Skeletal muscle tissue (tissue), 4 donors: Measurements from ENCODE around the gene BAG5. TPM values are rescaled to one million over a fixed set of nuclear protein-coding genes. Genes with fewer than 3 reads are reported as not detected.
A peak's percentile ranks its signal among the peaks of the same experiment; 100 is the strongest.

Source experiments
- H3K27ac ChIP-seq: one replicate; pipeline ENCODE4 v1.7.0; 2013; ENCODE audit warnings: mild to moderate bottlenecking, low read depth, low read length, inconsistent platforms
- H3K27me3 ChIP-seq, 3 donors: one replicate each; pipeline ENCODE4 v1.7.0; 2013; ENCODE audit warnings: low read length in 3 of 3; ENCODE audit not compliant: control insufficient read depth in 3 of 3, insufficient read depth in 3 of 3
- H3K36me3 ChIP-seq, 3 donors: one replicate each; pipeline ENCODE4 v1.7.0; 2013; ENCODE audit warnings: low read length in 3 of 3; ENCODE audit not compliant: control insufficient read depth in 3 of 3, insufficient read depth in 3 of 3
- H3K4me1 ChIP-seq, 3 donors: one replicate each; pipeline ENCODE4 v1.7.0; 2013; ENCODE audit warnings: low read length in 3 of 3, mild to moderate bottlenecking in 3 of 3; ENCODE audit not compliant: control insufficient read depth in 3 of 3, insufficient read depth in 3 of 3
- H3K4me3 ChIP-seq, 3 donors: one replicate each; pipeline ENCODE4 v1.7.0; 2013; ENCODE audit warnings: low read length in 3 of 3
- H3K9ac ChIP-seq, 3 donors: one replicate each; pipeline ENCODE4 v1.7.0; 2013; ENCODE audit warnings: low read length in 3 of 3, mild to moderate bottlenecking in 3 of 3, moderate library complexity in 2 of 3, low read depth in 1 of 3
- H3K9me3 ChIP-seq, 3 donors: one replicate each; pipeline ENCODE4 v1.7.0; 2013; ENCODE audit warnings: low read length in 3 of 3; ENCODE audit not compliant: control insufficient read depth in 3 of 3
- total RNA-seq: library from RNA; depleted of rRNA; stranded (reverse); fragments of >200 nt; gene quantifications from one replicate; pipeline ENCODE4 v1.2.3, GENCODE V29; 2014
- donor health status: Osteomylitis.

Gene BAG5
- total RNA-seq, 1 donor from 2014 or later: 16.7 TPM

DNA sequence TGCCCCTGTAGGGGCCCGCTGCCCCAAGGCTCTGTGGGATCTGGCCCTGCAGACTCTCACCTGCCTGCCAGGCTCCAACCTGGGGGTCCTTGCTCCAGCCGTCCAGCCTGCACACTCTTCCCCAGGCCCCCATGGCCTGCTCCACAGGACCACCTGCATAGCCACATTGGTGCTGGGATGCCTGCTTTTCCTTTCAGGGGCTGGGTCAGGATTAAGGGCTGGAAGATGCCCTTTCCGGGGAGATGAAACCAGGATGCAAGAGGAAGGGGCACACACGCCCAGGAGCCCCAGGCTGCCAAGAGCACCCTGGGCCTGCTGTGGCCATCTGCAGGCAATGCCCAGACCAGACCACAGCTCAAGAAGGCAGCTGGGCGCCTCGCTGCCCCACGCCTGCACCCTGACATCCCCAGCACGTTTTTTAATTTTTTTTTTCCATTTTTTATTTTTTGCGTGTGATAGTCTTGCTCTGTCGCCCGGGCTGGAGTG lies 15.0 kb downstream of the BAG5 start:
- Histone ChIP-seq H3K9ac (no peak overlapping the region), H3K9me3 (no peaks in the 10 kb centered on the region), H3K36me3 (no peaks in the 10 kb centered on the region), H3K4me3 (no peak overlapping the region), H3K27me3 (peaks cover 0 to 3% (median 0%) of the 10 kb centered on the region in 3 donors), H3K27ac (no peak overlapping the region), H3K4me1 (peaks cover 51 to 71% (median 69%) of the 10 kb centered on the region in 3 donors)

DNA sequence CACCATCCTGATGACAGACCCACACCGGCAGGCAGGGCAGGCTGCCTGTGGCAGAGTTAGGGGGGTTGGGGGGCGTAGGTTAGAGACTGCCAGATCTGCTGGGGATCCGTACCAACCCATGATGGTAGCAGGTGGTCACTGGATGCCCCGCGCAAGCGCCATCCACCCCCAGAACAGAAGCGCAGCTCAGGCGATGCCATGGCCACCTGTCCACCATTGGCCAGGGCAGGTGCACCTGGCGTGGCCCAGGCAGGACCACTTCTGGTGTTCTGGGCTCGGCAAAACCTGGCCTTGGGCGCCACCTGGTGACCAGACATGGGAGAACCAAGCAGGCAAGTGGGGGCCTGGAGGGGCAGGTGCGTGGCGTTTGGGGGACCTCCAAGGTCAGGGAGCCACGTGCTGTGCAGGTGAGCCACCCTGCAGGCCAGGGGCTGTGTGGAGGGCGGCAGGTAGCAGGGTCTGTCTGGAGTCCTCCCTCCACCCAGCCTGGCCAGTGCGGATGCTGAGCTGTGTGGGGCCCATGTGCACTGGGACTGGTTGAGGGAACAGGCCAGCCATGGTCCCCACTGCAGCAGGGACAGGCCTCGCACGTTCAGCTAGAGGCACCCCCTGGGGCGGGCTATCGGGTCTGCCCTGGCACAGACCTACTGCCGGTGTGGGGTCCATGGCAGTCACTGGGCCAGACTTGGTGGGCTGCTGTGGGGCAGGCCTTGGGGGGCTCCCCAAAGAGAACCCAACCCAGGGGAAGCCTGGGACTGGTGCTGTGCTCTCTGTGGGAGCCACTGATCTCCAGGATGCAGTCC lies 15.6 kb downstream of the BAG5 start:
- Histone ChIP-seq H3K9me3 (no peaks in the 10 kb centered on the region), H3K27me3 (peaks cover 0 to 3% (median 0%) of the 10 kb centered on the region in 3 donors), H3K4me3 (no peak overlapping the region), H3K4me1 (peaks cover 51 to 71% (median 69%) of the 10 kb centered on the region in 3 donors), H3K9ac (no peak overlapping the region), H3K36me3 (no peaks in the 10 kb centered on the region), H3K27ac (no peak overlapping the region)

DNA sequence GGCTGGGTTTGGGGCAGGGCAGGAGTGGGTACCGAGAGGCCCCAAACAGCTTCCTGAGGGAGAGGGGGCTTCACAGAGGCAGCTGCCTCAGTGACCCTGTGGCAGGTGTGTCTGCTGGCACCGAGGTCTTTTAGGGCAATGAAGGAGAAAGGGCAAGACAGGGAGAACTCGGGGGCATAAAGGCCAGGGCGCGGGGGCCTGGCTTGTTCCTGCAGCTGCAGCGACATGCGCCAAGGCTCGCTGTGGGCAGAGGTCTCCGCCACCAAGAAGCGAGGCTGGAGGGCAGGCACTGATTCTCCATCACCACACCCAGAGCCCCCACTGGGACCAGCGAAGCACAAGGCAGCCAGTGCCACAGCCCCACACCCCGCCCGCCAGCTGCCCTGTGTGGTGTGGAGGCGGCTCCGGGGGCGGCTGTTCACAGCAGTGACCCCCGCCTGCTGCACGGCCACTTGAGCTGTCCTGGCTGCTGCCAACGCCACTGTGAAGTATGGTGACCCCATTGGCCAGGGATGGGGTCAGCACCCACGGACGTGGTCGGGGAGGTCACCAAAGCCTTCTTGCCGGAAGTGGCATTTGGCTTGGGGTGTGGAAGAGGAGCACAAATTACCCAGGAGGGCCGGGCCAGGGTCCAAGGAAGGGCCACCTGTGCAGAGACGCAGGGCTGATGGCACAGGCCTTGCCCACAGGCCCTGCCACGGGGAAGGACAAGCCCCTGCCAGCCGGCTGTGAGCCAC lies 16.4 kb downstream of the BAG5 start:
- Histone ChIP-seq H3K9me3 (no peaks in the 10 kb centered on the region), H3K4me3 (no peak overlapping the region), H3K36me3 (no peaks in the 10 kb centered on the region), H3K4me1 (peaks cover 50 to 71% (median 69%) of the 10 kb centered on the region in 3 donors), H3K27ac (no peak overlapping the region), H3K27me3 (peaks cover 0 to 3% (median 0%) of the 10 kb centered on the region in 3 donors), H3K9ac (peak overlapping the region in 1 of 3 donors; percentile 8)

DNA sequence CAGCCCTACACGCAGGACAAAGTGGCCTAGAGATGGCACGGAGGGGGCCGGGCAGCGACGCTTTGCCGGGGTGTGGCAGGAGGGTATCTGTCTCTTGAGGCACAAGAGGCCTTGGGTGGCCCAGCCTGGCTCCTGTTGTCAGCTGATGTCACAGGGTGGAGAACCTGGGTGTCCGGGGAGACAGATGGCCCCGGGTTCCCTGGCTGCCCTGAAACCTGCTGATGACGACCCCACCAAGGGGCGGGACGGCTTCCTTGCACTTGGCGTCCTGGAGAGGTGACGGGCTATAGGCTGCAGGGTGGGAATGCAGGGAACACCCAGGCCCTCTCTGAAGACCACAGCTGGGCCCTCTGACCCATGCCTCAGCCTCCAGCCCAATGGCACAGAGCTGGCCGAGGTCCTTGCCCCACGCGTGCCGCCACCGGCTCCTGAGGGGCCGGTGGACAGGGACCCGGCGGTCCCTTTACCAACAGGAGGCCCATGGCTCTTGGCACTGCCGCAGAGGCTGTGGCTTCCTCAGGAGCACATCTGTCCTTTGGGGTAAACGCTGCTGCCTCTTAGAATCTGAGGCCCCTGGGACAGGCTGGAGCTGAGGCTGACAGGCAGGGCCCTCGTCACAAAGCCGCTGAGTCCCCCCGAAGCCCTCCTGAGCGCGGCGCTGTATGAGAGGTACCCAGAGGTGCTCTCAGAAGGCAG lies 17.1 kb downstream of the BAG5 start:
- Histone ChIP-seq H3K9me3 (no peaks in the 10 kb centered on the region), H3K4me1 (peaks cover 49 to 71% (median 68%) of the 10 kb centered on the region in 3 donors), H3K4me3 (no peak overlapping the region), H3K27ac (no peak overlapping the region), H3K27me3 (peaks cover 0 to 3% (median 0%) of the 10 kb centered on the region in 3 donors), H3K9ac (no peak overlapping the region), H3K36me3 (no peaks in the 10 kb centered on the region)

DNA sequence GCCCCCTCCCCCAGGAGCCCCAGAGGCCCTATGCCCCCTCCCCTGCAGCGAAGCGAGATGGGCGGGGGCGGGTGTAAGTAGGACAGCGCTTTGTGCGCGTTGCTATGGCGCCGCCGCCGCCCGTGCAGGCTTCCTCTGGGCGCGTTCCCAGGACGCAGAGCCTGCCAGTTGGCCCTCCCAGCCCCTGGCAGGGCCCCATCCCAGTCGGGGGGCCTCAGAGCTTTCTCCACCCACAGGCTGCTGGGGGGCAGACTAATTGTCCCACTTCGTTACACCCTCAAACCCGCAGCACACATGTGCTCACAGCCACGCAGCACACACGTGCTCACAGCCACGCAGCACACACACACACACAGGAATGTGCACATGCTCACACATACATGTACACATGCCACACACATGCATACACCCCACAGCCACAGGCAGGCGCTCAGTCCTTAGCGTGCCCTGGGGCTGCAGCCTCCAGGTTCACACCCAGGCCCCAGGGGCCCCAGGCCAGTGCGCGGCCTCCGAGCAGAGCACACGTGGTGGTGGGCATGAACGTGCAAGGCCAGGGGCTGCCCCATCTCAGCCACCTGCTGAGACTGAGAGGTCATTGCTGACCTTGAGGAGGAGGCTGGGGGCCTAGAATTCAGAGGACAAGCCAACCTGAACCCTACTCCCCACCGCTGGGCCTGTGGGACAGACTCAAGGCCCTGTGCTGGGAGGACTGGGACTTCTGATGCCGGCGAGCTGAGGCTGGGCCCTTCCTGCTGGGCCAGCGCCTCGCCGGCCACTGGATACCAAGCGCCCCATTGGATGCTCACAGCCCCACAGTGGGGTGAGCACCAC lies 17.9 kb downstream of the BAG5 start:
- Histone ChIP-seq H3K4me1 (peaks cover 47 to 69% (median 65%) of the 10 kb centered on the region in 3 donors), H3K4me3 (no peak overlapping the region), H3K27ac (no peak overlapping the region), H3K27me3 (peaks cover 0 to 3% (median 0%) of the 10 kb centered on the region in 3 donors), H3K9ac (peak overlapping the region in 1 of 3 donors; percentile 40), H3K36me3 (no peaks in the 10 kb centered on the region), H3K9me3 (no peaks in the 10 kb centered on the region)

DNA sequence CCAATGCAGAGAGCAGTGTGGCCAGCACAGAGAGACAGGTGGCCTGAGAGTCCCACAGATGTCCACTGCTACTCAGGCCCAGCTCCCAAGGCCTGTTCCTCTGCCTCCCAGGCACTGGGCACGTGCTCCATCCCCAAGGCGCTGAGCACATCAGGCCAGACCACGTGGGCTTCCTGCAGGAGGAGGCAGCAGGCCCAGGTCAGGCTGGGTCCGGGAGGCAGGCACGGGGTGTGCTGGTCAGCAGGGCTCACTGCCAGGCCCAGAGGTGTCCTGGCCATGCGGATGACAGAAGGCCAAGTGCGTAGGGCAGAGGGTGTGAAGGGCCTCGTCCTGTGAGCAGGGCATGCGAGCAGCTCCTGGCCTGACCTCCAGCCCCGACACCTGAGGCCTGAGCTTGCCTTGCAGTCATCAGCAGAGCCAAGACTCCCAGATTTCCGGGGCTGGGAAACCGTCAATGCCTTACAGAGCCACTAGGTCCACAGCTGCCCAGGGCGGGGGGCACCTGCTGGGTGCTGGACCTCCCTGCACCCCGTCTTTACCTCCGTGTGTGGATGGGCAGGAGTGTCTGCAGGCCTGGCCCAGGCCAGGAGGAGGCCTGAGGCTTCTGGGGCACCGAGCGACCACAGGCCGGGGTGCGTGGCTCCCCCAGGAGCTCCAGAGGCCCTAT lies 18.6 kb downstream of the BAG5 start:
- no peaks in the 10 kb centered on the region for H3K36me3 ChIP-seq
- H3K9ac ChIP-seq: peak overlapping the region in 2 of 3 donors; percentile 38 to 54
- peaks cover 0 to 3% (median 0%) of the 10 kb centered on the region in 3 donors for H3K27me3 ChIP-seq
- no peak overlapping the region for H3K27ac ChIP-seq
- peaks cover 49 to 69% (median 66%) of the 10 kb centered on the region in 3 donors for H3K4me1 ChIP-seq
- no peaks in the 10 kb centered on the region for H3K9me3 ChIP-seq
- H3K4me3 ChIP-seq: peak overlapping the region in 1 of 3 donors; percentile 22

DNA sequence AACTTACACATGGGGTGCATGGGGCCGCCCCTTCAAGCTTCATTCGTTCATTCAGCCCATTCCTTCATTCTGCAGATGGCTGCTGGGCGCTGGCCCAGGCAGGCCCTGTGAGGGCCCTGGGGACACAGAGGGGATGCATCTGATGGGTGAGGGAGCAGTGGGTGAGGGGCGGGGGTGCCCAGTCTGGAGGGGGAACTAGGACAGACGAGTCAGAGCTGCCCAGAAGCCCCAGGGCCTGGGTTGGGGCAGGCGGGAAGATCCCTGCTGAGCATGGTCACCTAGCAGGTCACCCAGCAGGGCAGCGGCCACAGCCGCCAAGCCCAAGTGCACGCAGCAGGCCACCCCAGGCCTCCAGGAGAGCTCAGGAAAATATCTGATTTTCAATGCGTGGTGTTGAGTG lies 19.3 kb downstream of the BAG5 start:
- no peaks in the 10 kb centered on the region for H3K9me3 ChIP-seq
- peaks cover 0 to 3% (median 0%) of the 10 kb centered on the region in 3 donors for H3K27me3 ChIP-seq
- H3K36me3 ChIP-seq: no peaks in the 10 kb centered on the region
- no peak overlapping the region for H3K27ac ChIP-seq
- H3K4me1 ChIP-seq: peaks cover 56 to 73% (median 69%) of the 10 kb centered on the region in 3 donors
- peak overlapping the region in 1 of 3 donors; percentile 64 for H3K9ac ChIP-seq
- no peak overlapping the region for H3K4me3 ChIP-seq

DNA sequence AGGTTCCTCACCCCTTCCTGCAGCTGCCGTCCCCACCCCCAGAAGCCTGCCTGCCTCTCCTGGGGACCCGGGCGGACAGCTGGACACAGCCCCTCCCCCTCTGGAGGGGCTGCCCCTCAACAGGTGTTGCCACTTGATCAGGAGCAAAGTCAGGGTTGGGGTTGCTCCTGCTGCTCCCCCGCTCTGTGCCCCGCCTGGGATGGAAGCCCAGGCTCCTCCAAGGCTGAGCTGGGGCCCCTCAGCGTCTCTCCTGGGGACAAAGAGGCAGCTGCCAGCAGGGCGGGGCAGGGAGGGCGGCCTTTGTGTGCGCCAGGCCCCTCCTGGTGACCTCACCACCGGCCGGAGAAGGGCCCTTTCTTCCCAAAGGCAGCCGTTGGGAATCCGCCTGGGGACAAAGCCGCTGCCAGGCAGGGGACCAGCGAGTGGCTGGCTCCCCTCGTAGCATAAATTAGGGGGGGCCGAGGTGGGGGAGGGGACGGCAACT lies 19.8 kb downstream of the BAG5 start:
- Histone ChIP-seq H3K4me3 (no peak overlapping the region), H3K9me3 (no peaks in the 10 kb centered on the region), H3K27ac (no peak overlapping the region), H3K4me1 (peaks cover 59 to 78% (median 71%) of the 10 kb centered on the region in 3 donors), H3K9ac (peak overlapping the region in 1 of 3 donors; percentile 64), H3K27me3 (peaks cover 0 to 3% (median 0%) of the 10 kb centered on the region in 3 donors), H3K36me3 (no peaks in the 10 kb centered on the region)
